Prostate gland (tissue), 2 donors: ENCODE results near the gene DAAM1. TPM values are rescaled to one million over a fixed set of nuclear protein-coding genes. Genes with fewer than 3 reads are reported as not detected.

Experiments used
- DNase-seq: peaks from one replicate; pipeline ENCODE4 v3.0.0-alpha.2; 2019; ENCODE audit warnings: low spot score
- H3K27ac ChIP-seq, 2 donors: fragments of 200-600 bp; sonication (generic); 2 replicates each; pipeline ENCODE4 v1.5.1; 2017 to 2019
- H3K27me3 ChIP-seq: fragments of 200-600 bp; sonication (generic); replicated peaks from 2 replicates; pipeline ENCODE4 v1.5.1; 2019; ENCODE audit not compliant: insufficient read depth
- H3K36me3 ChIP-seq, 2 donors: fragments of 200-600 bp; sonication (generic); 1 replicate in 1 of 2; 2 replicates in 1 of 2; pipeline versions ENCODE4 v1.5.1 to v1.8.1; 2017 to 2019
- H3K4me1 ChIP-seq: fragments of 200-600 bp; sonication (generic); replicated peaks from 2 replicates; pipeline ENCODE4 v1.5.1; 2019
- H3K4me3 ChIP-seq, 2 donors: fragments of 200-600 bp; sonication (generic); 2 replicates each; pipeline ENCODE4 v1.5.1; 2017 to 2019
- H3K9me3 ChIP-seq: fragments of 200-600 bp; sonication (generic); 2 replicates; pipeline ENCODE4 v1.5.1; 2017
- CTCF ChIP-seq, 4 experiments: fragments of 200-600 bp in 2 of 4; fragments of 450-650 bp in 2 of 4; sonication (generic) in 2 of 4; IDR thresholded peaks; 1 replicate in 3 of 4; 2 replicates in 1 of 4; pipeline ENCODE4 v1.5.1; 2016 to 2019; ENCODE audit warnings: antibody characterized with exemption in 4 of 4, mild to moderate bottlenecking in 2 of 4, moderate library complexity in 2 of 4
- POLR2A ChIP-seq: fragments of 450-650 bp; IDR thresholded peaks from one replicate; pipeline ENCODE4 v1.6.1; 2016; ENCODE audit warnings: antibody characterized with exemption, mild to moderate bottlenecking
- POLR2AphosphoS5 ChIP-seq: sonication (generic); formaldehyde crosslinking; IDR thresholded peaks from one replicate; pipeline ENCODE4 v1.6.1; 2017; ENCODE audit warnings: antibody characterized with exemption
- WGBS: methylation state at CpG from one replicate; pipeline ENCODE4 v1.1.5; 2018; 5-methylcytosine and 5-hydroxymethylcytosine counted together
- intact Hi-C: fragments of 100-400 bp; cut with DNase I; formaldehyde crosslinking; loops from one replicate; pipeline ENCODE4 v1.14.2; 2022
- total RNA-seq, 2 donors: library from RNA; depleted of rRNA; stranded (reverse); fragments of >200 nt; gene quantifications; one replicate each; pipeline ENCODE4 v1.1.0, GENCODE V29; 2016

DAAM1 gene
- total RNA-seq, 2 donors from 2014 or later, result 35.4 to 58.3 TPM

GRCh38 chr14:59296508-59296907 is 108.0 kb downstream of the DAAM1 start:
- no peak for DNase-seq
- H3K9me3 ChIP-seq, result no peaks in the 10 kb centered on the region
- H3K36me3 ChIP-seq, result no peaks in the 10 kb centered on the region
- no peak overlapping the region for H3K4me3 ChIP-seq
- intact Hi-C loops, result no loop called here
- no peaks in the 10 kb centered on the region for H3K4me1 ChIP-seq
- H3K27me3 ChIP-seq, result no peaks in the 10 kb centered on the region
- H3K27ac ChIP-seq, result no peak overlapping the region
- TF ChIP-seq POLR2AphosphoS5 (no peak), POLR2A (no peak), CTCF (IDR thresholded peaks at IDR 0.05) (no peak)
- WGBS, result 78% methylated on average over 2 of the region's 2 CpGs

- Histone ChIP-seq H3K27ac (no peak overlapping the region), H3K36me3 (no peaks in the 10 kb centered on the region), H3K4me3 (no peak overlapping the region), H3K9me3 (no peaks in the 10 kb centered on the region), H3K4me1 (no peaks in the 10 kb centered on the region), H3K27me3 (no peaks in the 10 kb centered on the region)
- WGBS, result 66% methylated on average over 5 of the region's 5 CpGs
- DNase-seq, result no peak
- TF ChIP-seq POLR2AphosphoS5 (no peak), POLR2A (no peak), CTCF (IDR thresholded peaks at IDR 0.05) (no peak)
- intact Hi-C loops, result no loop called here
Observed at GRCh38 chr14:59297071-59297776, 108.8 kb downstream of the DAAM1 start.

GRCh38 chr14:59299731-59300130 is 111.3 kb downstream of the DAAM1 start:
- H3K36me3 ChIP-seq, result no peaks in the 10 kb centered on the region
- no peaks in the 10 kb centered on the region for H3K27me3 ChIP-seq
- intact Hi-C loops, result no loop called here
- H3K9me3 ChIP-seq, result no peaks in the 10 kb centered on the region
- no peak for TF ChIP-seq CTCF (IDR thresholded peaks at IDR 0.05)
- TF ChIP-seq POLR2AphosphoS5, result no peak
- TF ChIP-seq POLR2A, result no peak
- H3K4me1 ChIP-seq, result no peaks in the 10 kb centered on the region
- no peak for DNase-seq
- H3K4me3 ChIP-seq, result no peak overlapping the region
- H3K27ac ChIP-seq, result no peak overlapping the region
- 83% methylated on average over 1 of the region's 1 CpG for WGBS

GRCh38 chr14:59301354-59301753 is 112.9 kb downstream of the DAAM1 start:
- Histone ChIP-seq H3K27ac (no peak overlapping the region), H3K4me1 (no peaks in the 10 kb centered on the region), H3K27me3 (no peaks in the 10 kb centered on the region), H3K9me3 (no peaks in the 10 kb centered on the region), H3K4me3 (no peak overlapping the region), H3K36me3 (no peaks in the 10 kb centered on the region)
- 79% methylated on average over 6 of the region's 6 CpGs for WGBS
- DNase-seq, result no peak
- intact Hi-C loops, result no loop called here
- TF ChIP-seq CTCF (IDR thresholded peaks at IDR 0.05) (no peak), POLR2AphosphoS5 (no peak), POLR2A (no peak)

GRCh38 chr14:59302313-59302712 is 113.8 kb downstream of the DAAM1 start:
- DNase-seq, result no peak
- intact Hi-C loops, result no loop called here
- TF ChIP-seq POLR2AphosphoS5 (no peak), CTCF (IDR thresholded peaks at IDR 0.05) (no peak), POLR2A (no peak)
- H3K27me3 ChIP-seq, result no peaks in the 10 kb centered on the region
- H3K9me3 ChIP-seq, result no peaks in the 10 kb centered on the region
- H3K36me3 ChIP-seq, result no peaks in the 10 kb centered on the region
- no peak overlapping the region for H3K4me3 ChIP-seq
- WGBS, result 78% methylated on average over 2 of the region's 2 CpGs
- H3K27ac ChIP-seq, result no peak overlapping the region
- no peaks in the 10 kb centered on the region for H3K4me1 ChIP-seq
